H9 (cell line): ENCODE results near the gene IGLON5. TPM values are rescaled to one million over a fixed set of nuclear protein-coding genes. Genes with fewer than 3 reads are reported as not detected.

ENCODE experiments used
- DNase-seq: peaks from one replicate; pipeline ENCODE4 v3.0.0-alpha.2; 2017
- H2AFZ ChIP-seq: one replicate; pipeline ENCODE4 v1.6.1; 2013; ENCODE audit warnings: mild to moderate bottlenecking, low read length, control low read depth, moderate library complexity
- H2AK5ac ChIP-seq: 2 replicates; pipeline ENCODE4 v1.6.1; 2013; ENCODE audit warnings: low read length, control low read depth, mixed read lengths; ENCODE audit not compliant: insufficient read length
- H2BK120ac ChIP-seq: one replicate; pipeline ENCODE4 v1.6.1; 2013; ENCODE audit warnings: low read depth, mild to moderate bottlenecking, low read length, control low read depth, inconsistent platforms; ENCODE audit not compliant: poor library complexity, severe bottlenecking
- H2BK12ac ChIP-seq: 2 replicates; pipeline ENCODE4 v1.6.1; 2013; ENCODE audit warnings: low read length, control low read depth, mixed read lengths, low read depth; ENCODE audit not compliant: insufficient read length
- H2BK15ac ChIP-seq: 2 replicates; pipeline ENCODE4 v1.6.1; 2013; ENCODE audit warnings: low read depth, low read length, control low read depth
- H2BK20ac ChIP-seq: one replicate; pipeline ENCODE4 v1.6.1; 2013; ENCODE audit warnings: low read depth, mild to moderate bottlenecking, low read length, control low read depth, inconsistent platforms; ENCODE audit not compliant: poor library complexity, severe bottlenecking
- H2BK5ac ChIP-seq: 2 replicates; pipeline ENCODE4 v1.6.1; 2013; ENCODE audit warnings: low read length, control low read depth, mixed read lengths; ENCODE audit not compliant: insufficient read length
- H3K14ac ChIP-seq: 2 replicates; pipeline ENCODE4 v1.6.1; 2013; ENCODE audit warnings: low read length, control low read depth; ENCODE audit not compliant: insufficient read depth
- H3K18ac ChIP-seq: 2 replicates; pipeline ENCODE4 v1.6.1; 2013; ENCODE audit warnings: low read depth, mild to moderate bottlenecking, mixed read lengths, low read length, control low read depth; ENCODE audit not compliant: insufficient read length
- H3K23ac ChIP-seq: 2 replicates; pipeline ENCODE4 v1.6.1; 2013; ENCODE audit warnings: low read length, control low read depth, mixed read lengths, low read depth; ENCODE audit not compliant: insufficient read length
- H3K23me2 ChIP-seq: 2 replicates; pipeline ENCODE4 v1.6.1; 2013; ENCODE audit warnings: low read depth, mild to moderate bottlenecking, mixed read lengths, low read length, control low read depth; ENCODE audit not compliant: insufficient read length, poor library complexity, severe bottlenecking
- H3K27ac ChIP-seq: 2 replicates; pipeline ENCODE4 v1.5.1; 2013; ENCODE audit warnings: low read length, control low read depth, mixed read lengths, low read depth; ENCODE audit not compliant: insufficient read length
- H3K27me3 ChIP-seq: 2 replicates; pipeline ENCODE4 v1.6.1; 2013; ENCODE audit warnings: low read length, control low read depth, inconsistent platforms; ENCODE audit not compliant: insufficient read depth
- H3K4ac ChIP-seq: 2 replicates; pipeline ENCODE4 v1.6.1; 2013; ENCODE audit warnings: low read depth, mild to moderate bottlenecking, control low read depth, inconsistent platforms, low read length, moderate library complexity
- H3K4me1 ChIP-seq: 2 replicates; pipeline ENCODE4 v1.6.1; 2013; ENCODE audit warnings: low read length, control low read depth, inconsistent platforms; ENCODE audit not compliant: insufficient read depth
- H3K4me2 ChIP-seq: 2 replicates; pipeline ENCODE4 v1.6.1; 2013; ENCODE audit warnings: low read length, control low read depth, mixed read lengths; ENCODE audit not compliant: insufficient read length, insufficient read depth
- H3K56ac ChIP-seq: 2 replicates; pipeline ENCODE4 v1.6.1; 2013; ENCODE audit warnings: low read depth, mild to moderate bottlenecking, mixed read lengths, low read length, control low read depth; ENCODE audit not compliant: insufficient read length
- H3K79me1 ChIP-seq: 2 replicates; pipeline ENCODE4 v1.6.1; 2013; ENCODE audit warnings: low read depth, mild to moderate bottlenecking, moderate library complexity, low read length, control low read depth, inconsistent platforms; ENCODE audit not compliant: insufficient read depth, poor library complexity, severe bottlenecking
- H3K79me2 ChIP-seq: 2 replicates; pipeline ENCODE4 v1.6.1; 2013; ENCODE audit warnings: low read length, control low read depth, inconsistent platforms; ENCODE audit not compliant: insufficient read depth
- H3K9ac ChIP-seq: 2 replicates; pipeline ENCODE4 v1.6.1; 2013; ENCODE audit warnings: low read length, control low read depth, mixed read lengths; ENCODE audit not compliant: insufficient read length; ENCODE audit errors: extremely low read depth
- H3K9me3 ChIP-seq: one replicate; pipeline ENCODE4 v1.6.1; 2013; ENCODE audit warnings: low read depth, low read length, inconsistent platforms; ENCODE audit not compliant: control insufficient read depth
- H3T11ph ChIP-seq: one replicate; pipeline ENCODE4 v1.6.1; 2013; ENCODE audit warnings: mild to moderate bottlenecking, low read length, control low read depth, inconsistent platforms
- H4K20me1 ChIP-seq: one replicate; pipeline ENCODE4 v1.6.1; 2013; ENCODE audit not compliant: control insufficient read depth, insufficient read length, insufficient read depth
- H4K5ac ChIP-seq: 2 replicates; pipeline ENCODE4 v1.6.1; 2013; ENCODE audit warnings: low read depth, mild to moderate bottlenecking, mixed read lengths, low read length, control low read depth; ENCODE audit not compliant: insufficient read length
- H4K8ac ChIP-seq: replicated peaks from 2 replicates; pipeline ENCODE4 v1.6.1; 2013; ENCODE audit warnings: low read length, control low read depth, mixed read lengths, low read depth; ENCODE audit not compliant: insufficient read length
- H4K91ac ChIP-seq: 2 replicates; pipeline ENCODE4 v1.6.1; 2013; ENCODE audit warnings: low read depth, mild to moderate bottlenecking, moderate library complexity, mixed read lengths, low read length, control low read depth; ENCODE audit not compliant: insufficient read length
- H3K27ac Mint-ChIP-seq, 3 experiments: 2 replicates in 2 of 3; 3 replicates in 1 of 3; pipeline ENCODE4 v1.8.0; 2020 to 2021; ENCODE audit warnings: mixed read lengths in 3 of 3, mild to moderate bottlenecking in 1 of 3, moderate library complexity in 1 of 3
- H3K27me3 Mint-ChIP-seq: 2 replicates; pipeline ENCODE4 v1.8.0; 2021; ENCODE audit warnings: low read depth, mild to moderate bottlenecking, moderate library complexity, mixed read lengths
- H3K36me3 Mint-ChIP-seq, 3 experiments: 2 replicates in 2 of 3; 3 replicates in 1 of 3; pipeline ENCODE4 v1.8.0; 2020 to 2021; ENCODE audit warnings: low read depth in 3 of 3, mixed read lengths in 3 of 3; ENCODE audit not compliant: insufficient read depth in 1 of 3
- H3K4me1 Mint-ChIP-seq, 2 experiments: 2 replicates each; pipeline ENCODE4 v1.8.0; 2020; ENCODE audit warnings: mixed read lengths in 2 of 2
- H3K4me3 Mint-ChIP-seq, 2 experiments: 2 replicates in 1 of 2; 3 replicates in 1 of 2; pipeline ENCODE4 v1.8.0; 2020 to 2021; ENCODE audit warnings: mild to moderate bottlenecking in 2 of 2, mixed read lengths in 2 of 2, moderate library complexity in 1 of 2
- H3K9me3 Mint-ChIP-seq, 2 experiments: 2 replicates in 1 of 2; 3 replicates in 1 of 2; pipeline ENCODE4 v1.8.0; 2020; ENCODE audit warnings: mild to moderate bottlenecking in 2 of 2, mixed read lengths in 2 of 2, moderate library complexity in 1 of 2
- CTCF ChIP-seq: fragments of 200-600 bp; sonication (generic); conservative IDR thresholded peaks from 3 replicates; pipeline ENCODE4 v1.8.0; 2021; ENCODE audit warnings: antibody characterized with exemption, mild to moderate bottlenecking
- WGBS: extraction: QIAGEN DNeasy Blood & Tissue Kit; methylation state at CpG from one replicate; pipeline ENCODE4 v1.1.7; 2013; ENCODE audit warnings: missing lambda C conversion rate, low lambda C conversion rate, mixed read lengths; ENCODE audit not compliant: insufficient read length; ENCODE audit errors: extremely low coverage; 5-methylcytosine and 5-hydroxymethylcytosine counted together
- total RNA-seq: library from RNA; stranded (reverse); gene quantifications from 2 replicates; pipeline ENCODE4 v1.2.1, GENCODE V29; 2021

The IGLON5 gene
- total RNA-seq, 1 experiment from 2014 or later, result 41.4 TPM

GRCh38 chr19:51354103-51354741 is 42.8 kb downstream of the IGLON5 start:
- Histone ChIP-seq H3K56ac (no peak overlapping the region), H3K9me3 (no peaks in the 10 kb centered on the region), H3K27me3 (no peaks in the 10 kb centered on the region), H2BK120ac (no peak overlapping the region), H3K9ac (no peak overlapping the region), H4K91ac (no peak overlapping the region), H3K27ac (no peak overlapping the region), H2BK12ac (no peak overlapping the region), H3K4ac (no peak overlapping the region), H4K20me1 (no peaks in the 10 kb centered on the region), H2BK5ac (no peak overlapping the region), H3K18ac (no peak overlapping the region), H2AFZ (no peak overlapping the region), H4K8ac (no peak overlapping the region), H3K79me1 (no peaks in the 10 kb centered on the region), H2AK5ac (no peak overlapping the region), H3K14ac (no peak overlapping the region), H3K23me2 (no peaks in the 10 kb centered on the region), H3K23ac (no peak overlapping the region), H2BK20ac (no peak overlapping the region), H3K4me1 (no peaks in the 10 kb centered on the region), H3T11ph (no peak overlapping the region), H4K5ac (no peak overlapping the region), H3K79me2 (no peaks in the 10 kb centered on the region), H2BK15ac (no peak overlapping the region), H3K4me2 (peak overlapping the region; percentile 20)
- Mint-ChIP-seq H3K4me1 (peaks cover 13 to 18% of the 10 kb centered on the region in 2 experiments), H3K4me3 (0 out of 5 replicates have a peak overlapping the region, but pooled peaks of 1 of the 2 experiments have one; percentile 19), H3K27me3 (no peaks in the 10 kb centered on the region), H3K36me3 (peaks cover 4 to 22% (median 7%) of the 10 kb centered on the region in 3 experiments; a peak in 6 of 7 replicates), H3K27ac (peak overlapping the region in 1 of 3 experiments; percentile 91; a peak in 3 of 7 replicates), H3K9me3 (no peaks in the 10 kb centered on the region)
- TF ChIP-seq CTCF, result no peak
- DNase-seq, result peak; percentile 37
- no CpG with 5 or more reads among the region's 12 CpGs for WGBS
